H9 (cell line): ENCODE data around the gene SMC5. TPM values are rescaled to one million over a fixed set of nuclear protein-coding genes. Genes with fewer than 3 reads are reported as not detected.

ENCODE experiments used
- DNase-seq: peaks from one replicate; pipeline ENCODE4 v3.0.0-alpha.2; 2017
- H2AFZ ChIP-seq: one replicate; pipeline ENCODE4 v1.6.1; 2013; ENCODE audit warnings: mild to moderate bottlenecking, low read length, control low read depth, moderate library complexity
- H2AK5ac ChIP-seq: 2 replicates; pipeline ENCODE4 v1.6.1; 2013; ENCODE audit warnings: low read length, control low read depth, mixed read lengths; ENCODE audit not compliant: insufficient read length
- H2BK120ac ChIP-seq: one replicate; pipeline ENCODE4 v1.6.1; 2013; ENCODE audit warnings: low read depth, mild to moderate bottlenecking, low read length, control low read depth, inconsistent platforms; ENCODE audit not compliant: poor library complexity, severe bottlenecking
- H2BK12ac ChIP-seq: 2 replicates; pipeline ENCODE4 v1.6.1; 2013; ENCODE audit warnings: low read length, control low read depth, mixed read lengths, low read depth; ENCODE audit not compliant: insufficient read length
- H2BK15ac ChIP-seq: 2 replicates; pipeline ENCODE4 v1.6.1; 2013; ENCODE audit warnings: low read depth, low read length, control low read depth
- H2BK20ac ChIP-seq: one replicate; pipeline ENCODE4 v1.6.1; 2013; ENCODE audit warnings: low read depth, mild to moderate bottlenecking, low read length, control low read depth, inconsistent platforms; ENCODE audit not compliant: poor library complexity, severe bottlenecking
- H2BK5ac ChIP-seq: 2 replicates; pipeline ENCODE4 v1.6.1; 2013; ENCODE audit warnings: low read length, control low read depth, mixed read lengths; ENCODE audit not compliant: insufficient read length
- H3K14ac ChIP-seq: 2 replicates; pipeline ENCODE4 v1.6.1; 2013; ENCODE audit warnings: low read length, control low read depth; ENCODE audit not compliant: insufficient read depth
- H3K18ac ChIP-seq: 2 replicates; pipeline ENCODE4 v1.6.1; 2013; ENCODE audit warnings: low read depth, mild to moderate bottlenecking, mixed read lengths, low read length, control low read depth; ENCODE audit not compliant: insufficient read length
- H3K23ac ChIP-seq: 2 replicates; pipeline ENCODE4 v1.6.1; 2013; ENCODE audit warnings: low read length, control low read depth, mixed read lengths, low read depth; ENCODE audit not compliant: insufficient read length
- H3K23me2 ChIP-seq: 2 replicates; pipeline ENCODE4 v1.6.1; 2013; ENCODE audit warnings: low read depth, mild to moderate bottlenecking, mixed read lengths, low read length, control low read depth; ENCODE audit not compliant: insufficient read length, poor library complexity, severe bottlenecking
- H3K27ac ChIP-seq: 2 replicates; pipeline ENCODE4 v1.5.1; 2013; ENCODE audit warnings: low read length, control low read depth, mixed read lengths, low read depth; ENCODE audit not compliant: insufficient read length
- H3K27me3 ChIP-seq: 2 replicates; pipeline ENCODE4 v1.6.1; 2013; ENCODE audit warnings: low read length, control low read depth, inconsistent platforms; ENCODE audit not compliant: insufficient read depth
- H3K4ac ChIP-seq: 2 replicates; pipeline ENCODE4 v1.6.1; 2013; ENCODE audit warnings: low read depth, mild to moderate bottlenecking, control low read depth, inconsistent platforms, low read length, moderate library complexity
- H3K4me1 ChIP-seq: 2 replicates; pipeline ENCODE4 v1.6.1; 2013; ENCODE audit warnings: low read length, control low read depth, inconsistent platforms; ENCODE audit not compliant: insufficient read depth
- H3K4me2 ChIP-seq: 2 replicates; pipeline ENCODE4 v1.6.1; 2013; ENCODE audit warnings: low read length, control low read depth, mixed read lengths; ENCODE audit not compliant: insufficient read length, insufficient read depth
- H3K56ac ChIP-seq: 2 replicates; pipeline ENCODE4 v1.6.1; 2013; ENCODE audit warnings: low read depth, mild to moderate bottlenecking, mixed read lengths, low read length, control low read depth; ENCODE audit not compliant: insufficient read length
- H3K79me1 ChIP-seq: 2 replicates; pipeline ENCODE4 v1.6.1; 2013; ENCODE audit warnings: low read depth, mild to moderate bottlenecking, moderate library complexity, low read length, control low read depth, inconsistent platforms; ENCODE audit not compliant: insufficient read depth, poor library complexity, severe bottlenecking
- H3K79me2 ChIP-seq: 2 replicates; pipeline ENCODE4 v1.6.1; 2013; ENCODE audit warnings: low read length, control low read depth, inconsistent platforms; ENCODE audit not compliant: insufficient read depth
- H3K9ac ChIP-seq: 2 replicates; pipeline ENCODE4 v1.6.1; 2013; ENCODE audit warnings: low read length, control low read depth, mixed read lengths; ENCODE audit not compliant: insufficient read length; ENCODE audit errors: extremely low read depth
- H3K9me3 ChIP-seq: one replicate; pipeline ENCODE4 v1.6.1; 2013; ENCODE audit warnings: low read depth, low read length, inconsistent platforms; ENCODE audit not compliant: control insufficient read depth
- H3T11ph ChIP-seq: one replicate; pipeline ENCODE4 v1.6.1; 2013; ENCODE audit warnings: mild to moderate bottlenecking, low read length, control low read depth, inconsistent platforms
- H4K20me1 ChIP-seq: one replicate; pipeline ENCODE4 v1.6.1; 2013; ENCODE audit not compliant: control insufficient read depth, insufficient read length, insufficient read depth
- H4K5ac ChIP-seq: 2 replicates; pipeline ENCODE4 v1.6.1; 2013; ENCODE audit warnings: low read depth, mild to moderate bottlenecking, mixed read lengths, low read length, control low read depth; ENCODE audit not compliant: insufficient read length
- H4K8ac ChIP-seq: replicated peaks from 2 replicates; pipeline ENCODE4 v1.6.1; 2013; ENCODE audit warnings: low read length, control low read depth, mixed read lengths, low read depth; ENCODE audit not compliant: insufficient read length
- H4K91ac ChIP-seq: 2 replicates; pipeline ENCODE4 v1.6.1; 2013; ENCODE audit warnings: low read depth, mild to moderate bottlenecking, moderate library complexity, mixed read lengths, low read length, control low read depth; ENCODE audit not compliant: insufficient read length
- H3K27ac Mint-ChIP-seq, 3 experiments: 2 replicates in 2 of 3; 3 replicates in 1 of 3; pipeline ENCODE4 v1.8.0; 2020 to 2021; ENCODE audit warnings: mixed read lengths in 3 of 3, mild to moderate bottlenecking in 1 of 3, moderate library complexity in 1 of 3
- H3K27me3 Mint-ChIP-seq: 2 replicates; pipeline ENCODE4 v1.8.0; 2021; ENCODE audit warnings: low read depth, mild to moderate bottlenecking, moderate library complexity, mixed read lengths
- H3K36me3 Mint-ChIP-seq, 3 experiments: 2 replicates in 2 of 3; 3 replicates in 1 of 3; pipeline ENCODE4 v1.8.0; 2020 to 2021; ENCODE audit warnings: low read depth in 3 of 3, mixed read lengths in 3 of 3; ENCODE audit not compliant: insufficient read depth in 1 of 3
- H3K4me1 Mint-ChIP-seq, 2 experiments: 2 replicates each; pipeline ENCODE4 v1.8.0; 2020; ENCODE audit warnings: mixed read lengths in 2 of 2
- H3K4me3 Mint-ChIP-seq, 2 experiments: 2 replicates in 1 of 2; 3 replicates in 1 of 2; pipeline ENCODE4 v1.8.0; 2020 to 2021; ENCODE audit warnings: mild to moderate bottlenecking in 2 of 2, mixed read lengths in 2 of 2, moderate library complexity in 1 of 2
- H3K9me3 Mint-ChIP-seq, 2 experiments: 2 replicates in 1 of 2; 3 replicates in 1 of 2; pipeline ENCODE4 v1.8.0; 2020; ENCODE audit warnings: mild to moderate bottlenecking in 2 of 2, mixed read lengths in 2 of 2, moderate library complexity in 1 of 2
- WGBS: extraction: QIAGEN DNeasy Blood & Tissue Kit; methylation state at CpG from one replicate; pipeline ENCODE4 v1.1.7; 2013; ENCODE audit warnings: missing lambda C conversion rate, low lambda C conversion rate, mixed read lengths; ENCODE audit not compliant: insufficient read length; ENCODE audit errors: extremely low coverage; 5-methylcytosine and 5-hydroxymethylcytosine counted together
- total RNA-seq: library from RNA; stranded (reverse); gene quantifications from 2 replicates; pipeline ENCODE4 v1.2.1, GENCODE V29; 2021
- TF ChIP-seq, protein P1 (sequence below): fragments of 200-600 bp; sonication (generic); conservative IDR thresholded peaks from 3 replicates; pipeline ENCODE4 v1.8.0; 2021; ENCODE audit warnings: antibody characterized with exemption, mild to moderate bottlenecking

Gene SMC5
- total RNA-seq, 1 experiment from 2014 or later: 29.6 TPM

DNA sequence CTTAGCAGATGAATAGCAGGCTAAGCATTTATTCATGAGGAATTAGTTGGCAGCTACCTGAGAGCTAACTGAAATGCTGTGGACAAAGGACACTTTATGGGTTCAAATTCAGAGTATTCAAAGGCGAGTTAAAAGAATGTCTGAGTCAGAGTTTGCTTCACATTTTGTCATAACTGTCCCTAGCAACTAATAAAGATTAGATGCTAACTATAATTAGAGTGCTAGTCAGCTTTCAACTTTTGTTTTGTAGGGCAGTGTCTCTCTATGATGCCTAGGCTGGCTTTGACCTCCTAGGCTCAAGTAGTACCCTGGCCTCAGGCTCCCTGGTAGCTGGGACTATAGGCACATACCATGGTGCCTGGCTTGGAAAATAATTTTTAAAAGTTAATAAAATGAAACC, 4.6 kb downstream of the SMC5 start:
- Histone ChIP-seq H4K5ac (no peak overlapping the region), H3K27me3 (no peaks in the 10 kb centered on the region), H3K27ac (no peak overlapping the region), H3K79me2 (peaks cover 19% of the 10 kb centered on the region; the same call in 1 of the 2 replicates), H2BK20ac (no peak overlapping the region), H3K56ac (no peak overlapping the region), H2AFZ (no peak overlapping the region), H2BK120ac (no peak overlapping the region), H3K4me1 (no peaks in the 10 kb centered on the region), H4K8ac (no peak overlapping the region), H2BK12ac (no peak overlapping the region), H3K18ac (no peak overlapping the region), H4K91ac (no peak overlapping the region), H4K20me1 (no peaks in the 10 kb centered on the region), H3K23ac (no peak overlapping the region), H2AK5ac (no peak overlapping the region), H3K14ac (no peak overlapping the region), H3K9me3 (no peaks in the 10 kb centered on the region), H3K79me1 (peaks cover 9% of the 10 kb centered on the region), H3K9ac (no peak overlapping the region), H3K4ac (no peak overlapping the region), H3K23me2 (no peaks in the 10 kb centered on the region), H2BK15ac (no peak overlapping the region), H3T11ph (no peak overlapping the region), H2BK5ac (no peak overlapping the region), H3K4me2 (no peak overlapping the region)
- no peaks in the 10 kb centered on the region for H3K27me3 Mint-ChIP-seq
- peaks cover 33 to 34% of the 10 kb centered on the region in 2 experiments for H3K4me1 Mint-ChIP-seq
- H3K36me3 Mint-ChIP-seq: peaks cover 27 to 48% (median 43%) of the 10 kb centered on the region in 3 experiments
- no CpG with 5 or more reads among the region's 1 CpG for WGBS
- H3K4me3 Mint-ChIP-seq: no peak overlapping the region
- H3K9me3 Mint-ChIP-seq: no peaks in the 10 kb centered on the region
- TF ChIP-seq, protein P1, sequence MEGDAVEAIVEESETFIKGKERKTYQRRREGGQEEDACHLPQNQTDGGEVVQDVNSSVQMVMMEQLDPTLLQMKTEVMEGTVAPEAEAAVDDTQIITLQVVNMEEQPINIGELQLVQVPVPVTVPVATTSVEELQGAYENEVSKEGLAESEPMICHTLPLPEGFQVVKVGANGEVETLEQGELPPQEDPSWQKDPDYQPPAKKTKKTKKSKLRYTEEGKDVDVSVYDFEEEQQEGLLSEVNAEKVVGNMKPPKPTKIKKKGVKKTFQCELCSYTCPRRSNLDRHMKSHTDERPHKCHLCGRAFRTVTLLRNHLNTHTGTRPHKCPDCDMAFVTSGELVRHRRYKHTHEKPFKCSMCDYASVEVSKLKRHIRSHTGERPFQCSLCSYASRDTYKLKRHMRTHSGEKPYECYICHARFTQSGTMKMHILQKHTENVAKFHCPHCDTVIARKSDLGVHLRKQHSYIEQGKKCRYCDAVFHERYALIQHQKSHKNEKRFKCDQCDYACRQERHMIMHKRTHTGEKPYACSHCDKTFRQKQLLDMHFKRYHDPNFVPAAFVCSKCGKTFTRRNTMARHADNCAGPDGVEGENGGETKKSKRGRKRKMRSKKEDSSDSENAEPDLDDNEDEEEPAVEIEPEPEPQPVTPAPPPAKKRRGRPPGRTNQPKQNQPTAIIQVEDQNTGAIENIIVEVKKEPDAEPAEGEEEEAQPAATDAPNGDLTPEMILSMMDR: no peak
- no peak overlapping the region for H3K27ac Mint-ChIP-seq
- no peak for DNase-seq
